Left ventricle myocardium inferior (tissue), 1 donor: Measurements from ENCODE around the gene PIGZ. TPM values are rescaled to one million over a fixed set of nuclear protein-coding genes. Genes with fewer than 3 reads are reported as not detected.

ENCODE experiments used
- DNase-seq: peaks from one replicate; pipeline ENCODE4 v3.0.0-alpha.2; 2020
- H3K27ac ChIP-seq: fragments of 200-600 bp; replicated peaks from 2 replicates; pipeline ENCODE4 v1.8.0; 2021
- H3K27me3 ChIP-seq: fragments of 200-600 bp; 2 replicates; pipeline ENCODE4 v1.8.0; 2021; ENCODE audit warnings: low read depth
- H3K36me3 ChIP-seq: fragments of 200-600 bp; 2 replicates; pipeline ENCODE4 v1.8.0; 2021
- H3K4me1 ChIP-seq: fragments of 200-600 bp; 2 replicates; pipeline ENCODE4 v1.8.0; 2021
- H3K4me3 ChIP-seq: fragments of 200-600 bp; 2 replicates; pipeline ENCODE4 v1.8.0; 2021; ENCODE audit warnings: mild to moderate bottlenecking, moderate library complexity
- H3K9me3 ChIP-seq: fragments of 200-600 bp; replicated peaks from 2 replicates; pipeline ENCODE4 v1.8.0; 2021
- CTCF ChIP-seq: fragments of 200-600 bp; IDR thresholded peaks from 2 replicates; pipeline ENCODE4 v1.8.0; 2021; ENCODE audit warnings: antibody characterized with exemption, mild to moderate bottlenecking, borderline replicate concordance
- intact Hi-C: fragments of 100-400 bp; cut with micrococcal nuclease; formaldehyde crosslinking; loops from one replicate; pipeline ENCODE4 v1.11.0; 2022
- total RNA-seq: library from RNA; stranded (reverse); fragmentation: NEBNext Ultra II Directional; extraction: Animal tissue kit (Norgen Biotek cat#: 25700); gene quantifications from one replicate; pipeline ENCODE4 v1.2.1, GENCODE V29; 2021
- donor health status: DM: no; HTN: yes; CAD: no; lungs with severe emphysema.

The PIGZ gene
- total RNA-seq, 1 donor from 2014 or later, result 3.7 TPM

GRCh38 chr3:196994056-196994455, 25.4 kb upstream of the PIGZ start:
- H3K27me3 ChIP-seq, result no peaks in the 10 kb centered on the region
- TF ChIP-seq CTCF, result no peak
- H3K9me3 ChIP-seq, result peaks cover 6% of the 10 kb centered on the region
- intact Hi-C loops, result no loop called here
- no peak overlapping the region for H3K4me3 ChIP-seq
- H3K36me3 ChIP-seq, result no peaks in the 10 kb centered on the region
- peaks cover 1% of the 10 kb centered on the region for H3K4me1 ChIP-seq
- H3K27ac ChIP-seq, result no peak overlapping the region
- DNase-seq, result no peak

GRCh38 chr3:196992461-196993065, 23.9 kb upstream of the PIGZ start:
- Histone ChIP-seq H3K36me3 (no peaks in the 10 kb centered on the region), H3K9me3 (no peaks in the 10 kb centered on the region), H3K4me1 (peaks cover 10% of the 10 kb centered on the region), H3K27ac (no peak overlapping the region), H3K27me3 (no peaks in the 10 kb centered on the region), H3K4me3 (no peak overlapping the region)
- no peak for TF ChIP-seq CTCF
- intact Hi-C loops, result no loop called here
- peak; percentile 5 for DNase-seq

GRCh38 chr3:196991581-196992460, 23.2 kb upstream of the PIGZ start:
- Histone ChIP-seq H3K9me3 (no peaks in the 10 kb centered on the region), H3K4me3 (no peak overlapping the region), H3K4me1 (peaks cover 10% of the 10 kb centered on the region), H3K27me3 (no peaks in the 10 kb centered on the region), H3K36me3 (no peaks in the 10 kb centered on the region), H3K27ac (no peak overlapping the region)
- intact Hi-C loops, result no loop called here
- no peak for TF ChIP-seq CTCF
- peak; percentile 8 for DNase-seq

- Histone ChIP-seq H3K4me3 (no peak overlapping the region), H3K36me3 (no peaks in the 10 kb centered on the region), H3K4me1 (peaks cover 10% of the 10 kb centered on the region), H3K9me3 (no peaks in the 10 kb centered on the region), H3K27me3 (no peaks in the 10 kb centered on the region), H3K27ac (no peak overlapping the region)
- peak; percentile 1 for DNase-seq
- no peak for TF ChIP-seq CTCF
- intact Hi-C loops, result no loop called here
Measured at GRCh38 chr3:196990601-196991007, 22.0 kb upstream of the PIGZ start.

GRCh38 chr3:196989721-196990262, 21.2 kb upstream of the PIGZ start:
- Histone ChIP-seq H3K27me3 (no peaks in the 10 kb centered on the region), H3K36me3 (no peaks in the 10 kb centered on the region), H3K9me3 (no peaks in the 10 kb centered on the region), H3K4me1 (peaks cover 10% of the 10 kb centered on the region), H3K27ac (no peak overlapping the region), H3K4me3 (no peak overlapping the region)
- intact Hi-C loops, result no loop called here
- TF ChIP-seq CTCF, result no peak
- DNase-seq, result peak; percentile 9
